ENCODE results near the gene DPH6.

Gene DPH6

DNA sequence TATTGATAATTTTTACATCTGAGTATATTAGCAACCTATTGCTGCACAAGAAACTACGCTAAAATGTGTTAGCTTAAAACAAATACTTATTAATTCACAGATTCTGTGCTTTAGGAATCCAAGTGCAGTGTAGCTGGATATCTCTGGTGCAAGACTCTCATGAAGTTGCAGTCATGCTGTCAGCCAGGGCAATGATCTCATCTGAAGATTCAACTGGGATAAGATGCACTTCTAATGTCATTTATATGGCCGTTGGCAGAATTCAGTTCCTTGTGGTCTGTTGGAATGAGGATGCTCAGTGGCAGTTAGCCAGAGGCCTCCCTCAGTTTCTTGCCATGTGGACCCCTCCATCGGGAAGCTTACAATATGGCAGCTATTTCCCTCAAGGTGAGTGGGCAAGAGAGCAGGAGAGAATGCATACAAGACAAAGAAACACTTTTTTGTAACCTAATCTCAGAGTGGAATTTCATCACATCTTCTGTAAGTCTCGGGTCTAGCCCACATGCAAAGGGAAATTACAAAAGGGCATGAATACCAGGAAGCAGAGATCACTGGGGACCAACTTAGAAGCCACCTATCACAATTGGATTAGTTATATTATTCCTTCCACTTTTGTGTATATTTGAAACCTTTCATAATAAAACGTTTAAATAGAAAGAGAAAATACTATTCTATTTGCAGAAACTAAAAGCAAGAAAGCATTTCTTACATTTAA lies 61.6 kb downstream of the DPH6 start:
- H3K27me3 Mint-ChIP-seq = no peaks in the 10 kb centered on the region
- H3K4me3 Mint-ChIP-seq = no peak overlapping the region
- peaks cover 25% of the 10 kb centered on the region for H3K9me3 Mint-ChIP-seq
- H3K27ac Mint-ChIP-seq = no peak overlapping the region
- H3K4me1 Mint-ChIP-seq (ENCODE audit: low read depth) = peaks cover 5% of the 10 kb centered on the region
- H3K36me3 Mint-ChIP-seq (ENCODE audit: low read depth) = peaks cover 48% of the 10 kb centered on the region

GRCh38 chr15:35481992-35482391 lies 64.0 kb downstream of the DPH6 start:
- Mint-ChIP-seq H3K27me3 (no peaks in the 10 kb centered on the region), H3K27ac (no peak overlapping the region), H3K4me1 (ENCODE audit: low read depth) (peaks cover 5% of the 10 kb centered on the region), H3K9me3 (peaks cover 11% of the 10 kb centered on the region), H3K4me3 (no peak overlapping the region), H3K36me3 (ENCODE audit: low read depth) (peaks cover 26% of the 10 kb centered on the region)

GRCh38 chr15:35481064-35481463 lies 64.9 kb downstream of the DPH6 start:
- Mint-ChIP-seq H3K4me1 (ENCODE audit: low read depth) (peaks cover 5% of the 10 kb centered on the region), H3K9me3 (peaks cover 6% of the 10 kb centered on the region), H3K27ac (no peak overlapping the region), H3K27me3 (no peaks in the 10 kb centered on the region), H3K4me3 (no peak overlapping the region), H3K36me3 (ENCODE audit: low read depth) (peaks cover 19% of the 10 kb centered on the region)

GRCh38 chr15:35479423-35479822 lies 66.5 kb downstream of the DPH6 start:
- Mint-ChIP-seq H3K27ac (no peak overlapping the region), H3K4me1 (ENCODE audit: low read depth) (peaks cover 5% of the 10 kb centered on the region), H3K36me3 (ENCODE audit: low read depth) (peaks cover 6% of the 10 kb centered on the region), H3K9me3 (no peaks in the 10 kb centered on the region), H3K27me3 (no peaks in the 10 kb centered on the region), H3K4me3 (no peak overlapping the region)

- no peak overlapping the region for H3K27ac Mint-ChIP-seq
- H3K27me3 Mint-ChIP-seq = no peaks in the 10 kb centered on the region
- H3K4me3 Mint-ChIP-seq = no peak overlapping the region
- H3K9me3 Mint-ChIP-seq = no peaks in the 10 kb centered on the region
- H3K36me3 Mint-ChIP-seq (ENCODE audit: low read depth) = no peaks in the 10 kb centered on the region
- H3K4me1 Mint-ChIP-seq (ENCODE audit: low read depth) = peaks cover 5% of the 10 kb centered on the region
Observed at GRCh38 chr15:35477312-35478262, 68.4 kb downstream of the DPH6 start.

- Mint-ChIP-seq H3K27ac (no peak overlapping the region), H3K36me3 (ENCODE audit: low read depth) (peaks cover 13% of the 10 kb centered on the region), H3K4me1 (ENCODE audit: low read depth) (no peaks in the 10 kb centered on the region), H3K27me3 (no peaks in the 10 kb centered on the region), H3K4me3 (no peak overlapping the region), H3K9me3 (no peaks in the 10 kb centered on the region)
Observed at GRCh38 chr15:35471024-35471423, 74.9 kb downstream of the DPH6 start.

DNA sequence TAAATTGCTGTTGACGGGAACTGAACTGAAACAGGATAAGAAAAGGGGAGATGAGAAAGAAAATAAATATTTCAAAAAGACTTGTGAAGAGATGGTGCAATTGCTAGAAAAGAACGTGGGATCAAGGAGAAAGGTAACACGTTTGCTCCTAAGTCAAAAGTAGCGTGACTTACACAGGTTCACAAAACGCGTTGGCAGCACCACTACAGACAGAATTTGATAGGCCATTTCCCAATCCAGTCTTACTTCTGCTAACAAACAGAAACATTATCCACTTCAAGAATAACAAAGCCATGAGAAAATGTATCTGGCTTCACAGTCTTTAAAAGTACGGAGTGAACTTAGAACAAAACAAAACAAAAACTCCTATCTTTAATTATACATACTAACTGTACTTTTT lies 75.5 kb downstream of the DPH6 start:
- Mint-ChIP-seq H3K4me3 (no peak overlapping the region), H3K27ac (no peak overlapping the region), H3K36me3 (ENCODE audit: low read depth) (peaks cover 13% of the 10 kb centered on the region), H3K4me1 (ENCODE audit: low read depth) (no peaks in the 10 kb centered on the region), H3K27me3 (no peaks in the 10 kb centered on the region), H3K9me3 (no peaks in the 10 kb centered on the region)

GRCh38 chr15:35466476-35466875 lies 79.5 kb downstream of the DPH6 start:
- Mint-ChIP-seq H3K4me1 (ENCODE audit: low read depth) (no peaks in the 10 kb centered on the region), H3K27ac (no peak overlapping the region), H3K9me3 (no peaks in the 10 kb centered on the region), H3K27me3 (no peaks in the 10 kb centered on the region), H3K36me3 (ENCODE audit: low read depth) (peaks cover 13% of the 10 kb centered on the region), H3K4me3 (no peak overlapping the region)

DNA sequence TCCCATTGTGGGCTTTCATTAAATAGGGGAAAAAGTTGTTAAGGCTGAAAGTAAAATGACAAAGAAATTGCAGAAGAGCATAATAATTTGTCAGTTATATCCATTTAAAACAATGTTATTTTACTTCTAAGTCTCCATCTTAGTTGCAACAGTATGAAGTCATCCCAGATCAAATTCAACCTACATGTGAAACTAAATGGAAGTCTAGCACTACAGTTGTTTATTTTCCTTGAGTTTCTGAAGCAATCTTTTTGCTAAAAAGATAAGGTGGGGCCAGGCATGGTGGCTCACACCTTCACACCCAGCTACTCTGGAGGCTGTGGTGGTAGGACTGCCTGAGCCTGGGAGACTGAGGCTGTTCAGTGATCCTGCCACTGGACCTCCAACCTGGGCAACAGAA lies 80.2 kb downstream of the DPH6 start:
- Mint-ChIP-seq H3K27me3 (no peaks in the 10 kb centered on the region), H3K9me3 (no peaks in the 10 kb centered on the region), H3K27ac (no peak overlapping the region), H3K4me1 (ENCODE audit: low read depth) (no peaks in the 10 kb centered on the region), H3K36me3 (ENCODE audit: low read depth) (peaks cover 13% of the 10 kb centered on the region), H3K4me3 (no peak overlapping the region)

- Mint-ChIP-seq H3K4me3 (no peak overlapping the region), H3K4me1 (ENCODE audit: low read depth) (no peaks in the 10 kb centered on the region), H3K27ac (no peak overlapping the region)
Observed at GRCh38 chr15:35460616-35461015, 85.3 kb downstream of the DPH6 start.

GRCh38 chr15:35458176-35458856 lies 87.6 kb downstream of the DPH6 start:
- no peak overlapping the region for H3K27ac Mint-ChIP-seq
- H3K36me3 Mint-ChIP-seq (ENCODE audit: low read depth) = no peaks in the 10 kb centered on the region
- H3K4me1 Mint-ChIP-seq (ENCODE audit: low read depth) = no peaks in the 10 kb centered on the region
- H3K4me3 Mint-ChIP-seq = no peak overlapping the region
- no peaks in the 10 kb centered on the region for H3K27me3 Mint-ChIP-seq
- no peaks in the 10 kb centered on the region for H3K9me3 Mint-ChIP-seq

More at GRCh38 chr15:35460616-35461015, 85.3 kb downstream of the DPH6 start:
- Mint-ChIP-seq H3K9me3 (no peaks in the 10 kb centered on the region), H3K36me3 (ENCODE audit: low read depth) (no peaks in the 10 kb centered on the region), H3K27me3 (no peaks in the 10 kb centered on the region)

GRCh38 chr15:35455201-35455600 lies 90.8 kb downstream of the DPH6 start:
- H3K9me3 Mint-ChIP-seq = no peaks in the 10 kb centered on the region
- H3K4me3 Mint-ChIP-seq = no peak overlapping the region
- H3K4me1 Mint-ChIP-seq (ENCODE audit: low read depth) = no peaks in the 10 kb centered on the region
- H3K36me3 Mint-ChIP-seq (ENCODE audit: low read depth) = no peaks in the 10 kb centered on the region
- H3K27ac Mint-ChIP-seq = no peak overlapping the region
- H3K27me3 Mint-ChIP-seq = no peaks in the 10 kb centered on the region

DNA sequence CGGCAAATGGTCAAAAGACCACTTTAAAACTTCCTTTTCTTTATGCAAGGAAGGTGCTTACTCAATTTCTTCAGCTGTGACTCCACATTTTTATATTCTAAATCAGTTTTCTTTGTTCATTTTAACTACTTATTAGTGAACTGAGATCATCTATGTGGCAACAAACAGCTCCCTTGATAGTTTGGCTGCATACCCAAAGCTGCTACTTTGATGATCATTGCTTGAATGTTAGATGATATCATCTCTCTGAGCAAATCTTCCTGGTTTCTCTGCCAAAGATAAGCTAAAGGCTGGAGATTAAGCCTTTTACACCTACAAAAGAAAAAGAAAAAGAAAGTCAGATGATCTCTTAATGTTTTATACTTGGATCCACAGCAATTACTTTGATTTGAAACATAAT lies 95.5 kb downstream of the DPH6 start:
- H3K9me3 Mint-ChIP-seq = no peaks in the 10 kb centered on the region
- no peak overlapping the region for H3K27ac Mint-ChIP-seq
- no peaks in the 10 kb centered on the region for H3K4me1 Mint-ChIP-seq (ENCODE audit: low read depth)
- no peak overlapping the region for H3K4me3 Mint-ChIP-seq
- no peaks in the 10 kb centered on the region for H3K27me3 Mint-ChIP-seq
- peaks cover 19% of the 10 kb centered on the region for H3K36me3 Mint-ChIP-seq (ENCODE audit: low read depth)

DNA sequence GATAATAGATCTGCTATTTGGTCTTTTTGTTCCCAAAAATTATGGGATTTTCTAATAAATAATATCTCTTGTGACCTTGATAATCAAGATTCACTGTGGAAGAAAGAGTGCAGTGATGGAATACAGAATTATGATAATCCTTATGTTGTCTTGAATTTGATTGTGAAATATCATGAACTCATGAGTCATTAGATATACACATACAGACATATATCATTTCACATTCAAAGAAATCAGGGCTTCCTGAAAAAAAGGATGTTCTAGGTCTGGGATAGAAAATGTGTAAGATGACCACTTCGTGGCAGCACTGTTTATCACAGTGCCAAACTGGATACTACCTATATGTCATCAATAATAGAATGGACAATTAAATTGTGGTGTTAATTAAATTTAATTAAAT lies 97.7 kb downstream of the DPH6 start:
- H3K4me1 Mint-ChIP-seq (ENCODE audit: low read depth) = no peaks in the 10 kb centered on the region
- no peak overlapping the region for H3K27ac Mint-ChIP-seq
- H3K27me3 Mint-ChIP-seq = no peaks in the 10 kb centered on the region
- peaks cover 19% of the 10 kb centered on the region for H3K36me3 Mint-ChIP-seq (ENCODE audit: low read depth)
- H3K9me3 Mint-ChIP-seq = no peaks in the 10 kb centered on the region
- H3K4me3 Mint-ChIP-seq = no peak overlapping the region

- Mint-ChIP-seq H3K4me1 (ENCODE audit: low read depth) (no peaks in the 10 kb centered on the region), H3K27ac (no peak overlapping the region), H3K4me3 (no peak overlapping the region), H3K27me3 (no peaks in the 10 kb centered on the region), H3K9me3 (no peaks in the 10 kb centered on the region), H3K36me3 (ENCODE audit: low read depth) (peaks cover 30% of the 10 kb centered on the region)
Observed at GRCh38 chr15:35445891-35446290, 100.1 kb downstream of the DPH6 start.
